NCI-H460 (cell line): Measurements from ENCODE around the gene SDK2. TPM values are rescaled to one million over a fixed set of nuclear protein-coding genes. Genes with fewer than 3 reads are reported as not detected.

Experiments used
- DNase-seq: peaks from one replicate; pipeline ENCODE4 v3.0.0-alpha.2; 2016; ENCODE audit warnings: low read depth; ENCODE audit errors: extremely low read depth
- total RNA-seq: library from RNA; depleted of rRNA; stranded (reverse); fragments of >200 nt; shearing (Covaris generic); gene quantifications from 2 replicates; pipeline ENCODE4 v1.2.3, GENCODE V29; 2014

The SDK2 gene
- total RNA-seq, 1 experiment from 2014 or later = 0.02 TPM

DNA sequence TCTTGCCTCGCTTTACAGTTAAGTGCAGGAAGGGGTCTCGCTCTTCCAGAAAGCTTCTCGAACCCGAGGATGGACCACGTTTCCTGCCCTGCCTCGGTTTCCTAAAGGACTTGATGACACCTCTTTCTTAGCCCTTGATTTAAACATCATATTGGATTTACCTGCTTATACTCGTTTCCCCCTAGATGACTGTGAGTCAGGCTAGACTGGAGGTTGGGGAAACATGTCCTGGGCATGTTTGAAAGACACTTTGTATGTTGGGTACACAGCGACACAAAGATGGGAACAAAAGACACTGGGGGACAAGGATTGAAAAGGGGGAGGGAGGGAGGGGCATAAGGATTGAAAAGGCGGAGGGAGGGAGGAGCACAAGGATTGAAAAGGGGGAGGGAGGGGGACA, 30.0 kb downstream of the SDK2 start:
- DNase-seq = no peak

GRCh38 chr17:73613271-73614233, 30.7 kb downstream of the SDK2 start:
- no peak for DNase-seq

- DNase-seq = no peak
Measured at GRCh38 chr17:73612031-73612472, 32.2 kb downstream of the SDK2 start.

DNA sequence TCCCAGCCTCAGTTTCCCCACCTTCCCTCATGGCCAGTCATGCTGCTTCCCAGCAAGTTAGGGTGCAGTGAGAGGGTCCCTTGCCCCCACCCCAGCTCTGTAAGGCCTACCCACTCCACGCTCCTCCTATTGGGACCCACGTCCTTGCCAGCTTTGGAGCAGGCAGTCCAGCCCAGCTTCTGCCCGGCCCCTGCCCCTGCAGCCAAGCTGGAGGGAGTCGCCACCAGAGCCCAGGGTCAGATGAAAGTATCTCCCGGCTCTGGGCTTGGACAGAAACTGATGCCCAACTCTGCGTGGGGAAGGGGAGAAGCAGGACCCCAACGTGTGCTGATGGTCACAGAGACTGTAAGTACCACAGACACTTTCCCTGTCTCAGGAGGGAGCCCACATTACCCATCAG, 32.6 kb downstream of the SDK2 start:
- no peak for DNase-seq

- DNase-seq = no peak
Measured at GRCh38 chr17:73610331-73610911, 33.8 kb downstream of the SDK2 start.

- DNase-seq = no peak
Measured at GRCh38 chr17:73609758-73610157, 34.5 kb downstream of the SDK2 start.

- DNase-seq = no peak
Measured at GRCh38 chr17:73609060-73609459, 35.2 kb downstream of the SDK2 start.

- DNase-seq = no peak
Measured at GRCh38 chr17:73605444-73605843, 38.8 kb downstream of the SDK2 start.

DNA sequence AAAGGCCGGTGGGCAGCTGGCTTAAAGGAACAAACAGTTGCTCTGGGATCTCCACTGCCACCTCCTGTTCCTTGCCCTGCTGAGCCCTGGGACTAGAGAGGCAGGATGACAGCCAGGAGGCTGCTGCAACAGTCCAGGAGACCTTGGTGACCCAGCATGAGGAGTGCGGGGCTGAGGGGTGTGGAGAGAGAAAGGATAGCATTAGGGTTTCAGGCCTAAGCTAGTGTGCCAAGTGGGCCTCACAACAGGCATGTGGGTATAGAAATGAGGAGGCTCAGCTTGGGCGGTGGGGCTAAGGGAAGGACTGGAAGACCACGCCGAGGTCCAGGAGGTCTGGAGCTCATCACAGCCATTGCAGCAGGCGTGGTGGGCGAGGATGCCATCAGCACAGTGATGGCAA, 39.8 kb downstream of the SDK2 start:
- no peak for DNase-seq

- no peak for DNase-seq
Measured at GRCh38 chr17:73603971-73604370, 40.3 kb downstream of the SDK2 start.

DNA sequence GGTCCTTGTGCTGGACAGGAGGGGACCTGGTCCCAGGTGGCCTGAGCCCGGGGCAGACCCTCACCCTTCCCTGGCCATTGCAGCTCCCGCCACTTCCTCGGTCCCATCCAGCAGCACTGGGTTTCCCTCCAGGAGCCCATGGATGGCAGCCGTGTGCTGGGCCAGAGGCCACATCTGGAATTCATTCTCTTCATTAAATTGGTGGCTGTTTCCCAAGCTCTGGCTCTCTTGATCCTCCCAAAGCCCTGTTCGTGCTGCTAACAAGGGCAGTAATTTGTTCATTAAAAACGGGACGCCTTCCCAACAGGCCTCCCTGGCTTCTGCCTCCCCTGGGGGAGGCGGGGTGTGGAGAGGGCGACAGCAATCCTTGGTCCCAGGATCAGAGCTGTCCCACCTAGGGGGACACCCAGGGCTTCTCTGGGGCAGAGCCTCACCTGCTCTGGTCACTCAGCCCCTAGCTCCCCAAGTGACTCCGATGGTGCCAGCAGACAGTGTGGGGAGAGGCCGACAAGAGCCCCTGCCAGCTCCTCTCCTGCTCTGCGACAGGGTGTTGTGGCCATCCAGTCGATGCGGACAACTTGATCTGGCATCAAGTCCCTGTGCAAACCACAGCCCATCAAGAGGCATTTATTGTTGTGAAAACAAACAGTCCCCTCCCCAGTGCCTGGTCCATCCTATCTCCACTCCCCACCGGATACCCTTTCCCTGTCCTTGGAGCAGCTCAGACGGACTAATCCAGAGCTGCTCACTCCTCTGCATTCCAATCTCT, 44.0 kb downstream of the SDK2 start:
- DNase-seq = no peak

- no peak for DNase-seq
Measured at GRCh38 chr17:73599599-73599998, 44.6 kb downstream of the SDK2 start.

- no peak for DNase-seq
Measured at GRCh38 chr17:73598212-73598611, 46.0 kb downstream of the SDK2 start.

- DNase-seq = no peak
Measured at GRCh38 chr17:73595931-73596330, 48.3 kb downstream of the SDK2 start.

- DNase-seq = no peak
Measured at GRCh38 chr17:73595479-73595878, 48.8 kb downstream of the SDK2 start.

DNA sequence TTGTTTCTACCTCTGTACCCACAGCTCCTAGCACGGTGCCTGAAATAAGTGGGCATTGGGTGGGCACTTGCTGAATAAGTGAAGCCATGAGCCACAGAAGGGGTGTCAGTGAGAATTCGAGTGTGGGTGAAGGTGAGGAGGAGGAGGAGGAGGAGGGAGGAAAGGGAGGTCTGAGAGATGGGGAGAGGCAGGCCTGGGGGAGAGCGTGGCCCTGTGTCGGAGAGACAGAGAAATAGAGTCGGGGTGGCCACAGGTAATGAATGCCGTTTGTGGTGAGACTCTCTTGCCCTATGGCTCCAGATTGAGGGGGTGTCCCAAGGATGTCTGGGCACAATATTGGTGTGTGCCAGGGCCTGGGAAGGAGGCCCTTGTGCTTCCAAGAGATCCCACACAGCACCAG, 49.2 kb downstream of the SDK2 start:
- DNase-seq = no peak

DNA sequence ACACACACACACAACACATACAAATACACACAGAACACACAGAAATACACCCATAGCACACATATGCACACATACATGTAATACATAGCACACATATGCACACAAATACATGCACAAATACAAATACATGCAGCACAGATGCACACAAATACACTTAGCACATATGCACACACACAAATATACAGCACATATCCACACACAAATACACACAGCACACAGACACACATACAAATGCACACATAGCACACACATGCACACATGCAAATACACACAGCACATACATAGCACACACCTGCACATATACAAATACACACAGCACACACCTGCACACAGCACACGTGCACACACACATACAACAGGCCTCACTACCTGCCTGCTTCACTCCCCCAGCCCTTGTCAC, 49.6 kb downstream of the SDK2 start:
- DNase-seq = no peak

GRCh38 chr17:73594025-73594424, 50.2 kb downstream of the SDK2 start:
- DNase-seq = no peak

DNA sequence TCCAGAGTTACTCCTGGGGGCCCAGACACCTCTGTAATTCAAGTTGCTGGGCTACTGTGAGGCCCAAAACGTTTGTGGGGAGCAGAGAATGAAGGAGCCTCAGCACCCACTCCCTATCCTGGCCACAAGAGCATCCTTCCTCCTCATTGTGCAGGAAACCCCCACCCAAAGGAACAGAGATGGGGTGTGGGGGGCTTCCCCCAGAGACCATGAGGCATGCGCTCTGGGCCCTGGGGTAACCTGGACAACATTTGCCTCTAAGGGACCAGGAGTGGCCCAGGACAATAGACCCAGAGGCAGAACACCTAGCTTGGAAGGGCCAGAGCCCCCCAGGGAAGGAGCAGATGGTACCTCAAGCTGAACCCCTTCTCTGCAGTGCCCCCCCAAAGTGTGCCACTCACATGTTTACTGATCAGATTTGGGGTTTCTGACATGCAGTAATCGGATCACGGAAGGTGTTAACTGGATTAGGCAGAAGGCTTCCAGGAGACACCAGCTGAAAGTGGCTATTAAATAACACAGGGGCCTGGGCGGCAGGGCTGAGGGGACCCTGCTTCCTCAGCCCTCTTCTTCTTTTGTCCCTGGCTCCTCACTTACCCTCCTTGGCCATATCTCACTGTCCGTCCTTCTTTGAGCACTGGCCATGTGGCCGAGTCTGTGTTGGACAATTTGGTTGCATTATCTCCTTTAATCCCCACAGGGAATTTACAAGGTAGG, 50.8 kb downstream of the SDK2 start:
- no peak for DNase-seq

GRCh38 chr17:73592501-73592961, 51.7 kb downstream of the SDK2 start:
- no peak for DNase-seq

GRCh38 chr17:73592079-73592415, 52.2 kb downstream of the SDK2 start:
- DNase-seq = no peak
